ENCODE results near the gene MINK1. TPM values are rescaled to one million over a fixed set of nuclear protein-coding genes. Genes with fewer than 3 reads are reported as not detected.
A peak's percentile ranks its signal among the peaks of the same experiment; 100 is the strongest.
"Not testable (repeated sequence)": the region's sequence is repeated elsewhere in the genome, so short reads cannot be mapped to it uniquely, and the experiment has no call there.

MINK1 gene
- total RNA-seq, 1 donor from 2014 or later, result 13.0 TPM

DNA sequence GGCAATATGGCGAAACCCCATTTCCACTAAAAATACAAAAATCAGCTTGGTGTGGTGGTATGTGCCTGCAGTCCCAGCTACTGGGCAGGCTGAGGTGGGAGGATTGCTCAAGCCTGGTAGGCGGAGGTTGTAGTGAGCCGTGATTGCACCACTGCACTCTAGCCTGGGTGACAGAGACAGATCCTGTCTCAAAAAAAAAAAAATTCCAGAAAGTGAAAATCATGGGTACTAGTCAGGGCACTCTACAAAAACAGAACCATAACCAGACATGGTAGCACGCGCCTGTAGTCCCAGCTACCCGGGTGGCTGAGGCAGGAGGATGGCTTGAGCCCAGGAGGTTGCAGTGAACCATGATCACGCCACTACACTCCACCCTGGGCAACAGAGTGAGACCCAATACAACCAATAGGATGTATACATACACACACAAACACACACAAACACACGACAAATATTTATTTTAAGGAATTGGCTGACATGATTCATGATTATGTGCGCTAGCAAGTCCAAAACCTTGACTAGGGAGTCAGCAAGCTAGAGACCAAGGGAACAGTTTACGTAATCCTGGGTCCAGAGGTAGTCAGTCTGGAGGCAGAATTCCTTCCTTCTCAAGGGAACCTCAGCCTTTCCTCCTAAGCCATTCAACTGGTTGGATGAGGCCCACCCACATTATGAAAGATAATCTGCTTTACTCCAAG, 87.4 kb downstream of the MINK1 start:
- no peak overlapping the region for H3K27ac ChIP-seq (ENCODE audit: low read depth, low read length)

DNA sequence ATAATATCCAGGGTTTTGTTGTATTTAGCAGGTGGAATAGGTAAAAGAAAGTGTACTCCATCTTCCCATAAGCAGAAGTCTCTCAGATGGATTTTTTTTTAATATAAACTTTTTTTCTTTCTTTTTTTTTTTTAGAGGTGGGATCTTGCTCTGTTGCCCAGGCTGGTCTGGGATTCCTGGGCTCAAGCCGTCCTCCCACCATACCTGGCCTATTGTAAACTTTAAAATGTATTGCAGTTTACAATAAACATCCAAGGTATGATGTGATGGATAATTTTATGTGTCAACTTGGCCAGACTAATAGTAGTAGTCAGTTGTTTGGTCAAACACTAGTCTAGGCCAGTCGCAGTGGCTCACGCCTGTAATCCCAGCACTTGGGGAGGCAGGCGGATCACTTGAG, 88.2 kb downstream of the MINK1 start:
- H3K36me3 ChIP-seq (ENCODE audit: control insufficient read depth in 3 of 3, insufficient read depth in 3 of 3, low read length in 3 of 3), result no peaks in the 10 kb centered on the region
- H3K9ac ChIP-seq (ENCODE audit: low read depth in 1 of 3, low read length in 3 of 3), result no peak overlapping the region
- H3K4me3 ChIP-seq (ENCODE audit: low read length in 3 of 3), result no peak overlapping the region
- H3K27ac ChIP-seq (ENCODE audit: low read depth, low read length), result no peak overlapping the region
- H3K9me3 ChIP-seq (ENCODE audit: control insufficient read depth in 3 of 3, low read length in 3 of 3), result no peaks in the 10 kb centered on the region
- no peaks in the 10 kb centered on the region for H3K4me1 ChIP-seq (ENCODE audit: control insufficient read depth in 3 of 3, insufficient read depth in 3 of 3, low read length in 3 of 3)
- H3K27me3 ChIP-seq (ENCODE audit: control insufficient read depth in 3 of 3, insufficient read depth in 3 of 3, low read length in 3 of 3), result no peaks in the 10 kb centered on the region

More for the DNA sequence above, 87.4 kb downstream of the MINK1 start:
- Histone ChIP-seq H3K4me3 (ENCODE audit: low read length in 3 of 3) (no peak overlapping the region), H3K4me1 (ENCODE audit: control insufficient read depth in 3 of 3, insufficient read depth in 3 of 3, low read length in 3 of 3) (no peaks in the 10 kb centered on the region), H3K27me3 (ENCODE audit: control insufficient read depth in 3 of 3, insufficient read depth in 3 of 3, low read length in 3 of 3) (no peaks in the 10 kb centered on the region), H3K36me3 (ENCODE audit: control insufficient read depth in 3 of 3, insufficient read depth in 3 of 3, low read length in 3 of 3) (no peaks in the 10 kb centered on the region), H3K9me3 (ENCODE audit: control insufficient read depth in 3 of 3, low read length in 3 of 3) (no peaks in the 10 kb centered on the region), H3K9ac (ENCODE audit: low read depth in 1 of 3, low read length in 3 of 3) (no peak overlapping the region)

DNA sequence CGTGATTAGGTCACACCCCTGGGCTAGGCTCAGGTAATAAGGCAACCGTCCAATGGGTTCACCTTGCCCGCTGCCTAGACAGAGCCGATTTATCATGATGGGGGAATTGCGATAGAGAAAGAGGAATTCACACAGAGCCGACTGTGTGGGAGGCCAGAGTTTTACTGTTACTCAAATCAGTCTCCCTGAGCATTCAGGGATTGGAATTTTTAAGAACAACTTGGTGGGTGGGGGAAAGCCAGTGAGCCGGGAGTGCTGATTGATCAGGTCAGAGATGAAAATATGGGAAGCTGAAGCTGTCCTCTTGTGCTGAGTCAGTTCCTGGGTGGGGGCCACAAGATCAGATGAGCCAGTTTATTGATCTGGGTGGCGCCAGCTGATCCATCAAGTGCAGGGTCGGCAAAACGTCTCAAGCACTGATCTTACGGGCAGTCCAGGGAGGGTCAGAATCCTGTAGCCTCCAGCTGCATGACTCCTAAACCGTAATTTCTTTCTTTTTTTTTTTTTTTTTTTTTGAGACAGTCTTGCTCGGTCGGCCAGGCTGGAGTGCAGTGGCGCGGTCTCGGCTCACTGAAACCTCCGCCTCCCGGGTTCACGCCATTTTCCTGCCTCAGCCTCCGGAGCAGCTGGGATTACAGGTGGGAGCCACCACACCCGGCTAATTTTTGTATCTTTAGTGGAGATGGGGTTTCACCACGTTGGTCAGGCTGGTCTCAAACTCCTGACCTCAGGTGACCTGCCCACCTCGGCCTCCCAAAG, 93.6 kb downstream of the MINK1 start:
- H3K4me3 ChIP-seq (ENCODE audit: low read length in 3 of 3); H3K27me3 ChIP-seq (ENCODE audit: control insufficient read depth in 3 of 3, insufficient read depth in 3 of 3, low read length in 3 of 3); H3K9me3 ChIP-seq (ENCODE audit: control insufficient read depth in 3 of 3, low read length in 3 of 3); H3K9ac ChIP-seq (ENCODE audit: low read depth in 1 of 3, low read length in 3 of 3); H3K36me3 ChIP-seq (ENCODE audit: control insufficient read depth in 3 of 3, insufficient read depth in 3 of 3, low read length in 3 of 3); H3K27ac ChIP-seq (ENCODE audit: low read depth, low read length); H3K4me1 ChIP-seq (ENCODE audit: control insufficient read depth in 3 of 3, insufficient read depth in 3 of 3, low read length in 3 of 3): not testable (repeated sequence)

DNA sequence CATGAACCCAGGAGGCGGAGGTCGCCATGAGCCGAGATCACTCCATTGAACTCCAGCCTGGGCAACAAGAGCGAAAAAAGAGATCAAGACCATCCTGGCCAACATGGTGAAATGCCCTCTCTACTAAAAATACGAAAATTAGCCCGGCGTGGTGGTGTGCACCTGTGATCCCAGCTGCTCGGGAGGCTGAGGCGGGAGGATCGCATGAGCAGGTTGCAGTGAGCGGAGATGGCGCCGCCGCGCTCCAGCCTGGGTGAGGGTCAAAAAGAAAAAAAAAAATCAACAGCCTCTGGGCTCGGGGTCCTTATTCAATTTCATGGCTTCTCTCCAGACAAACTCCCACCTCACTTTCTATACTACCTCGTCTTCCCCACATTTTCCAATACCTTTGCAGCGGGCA, 95.7 kb downstream of the MINK1 start:
- Histone ChIP-seq H3K27ac (ENCODE audit: low read depth, low read length) (no peak overlapping the region), H3K36me3 (ENCODE audit: control insufficient read depth in 3 of 3, insufficient read depth in 3 of 3, low read length in 3 of 3) (peaks cover 0 to 4% (median 3%) of the 10 kb centered on the region in 3 donors), H3K4me3 (ENCODE audit: low read length in 3 of 3) (no peak overlapping the region), H3K27me3 (ENCODE audit: control insufficient read depth in 3 of 3, insufficient read depth in 3 of 3, low read length in 3 of 3) (no peaks in the 10 kb centered on the region), H3K4me1 (ENCODE audit: control insufficient read depth in 3 of 3, insufficient read depth in 3 of 3, low read length in 3 of 3) (peaks cover under 1 to 3% (median under 1%) of the 10 kb centered on the region in 3 donors), H3K9me3 (ENCODE audit: control insufficient read depth in 3 of 3, low read length in 3 of 3) (no peaks in the 10 kb centered on the region), H3K9ac (ENCODE audit: low read depth in 1 of 3, low read length in 3 of 3) (no peak overlapping the region)

DNA sequence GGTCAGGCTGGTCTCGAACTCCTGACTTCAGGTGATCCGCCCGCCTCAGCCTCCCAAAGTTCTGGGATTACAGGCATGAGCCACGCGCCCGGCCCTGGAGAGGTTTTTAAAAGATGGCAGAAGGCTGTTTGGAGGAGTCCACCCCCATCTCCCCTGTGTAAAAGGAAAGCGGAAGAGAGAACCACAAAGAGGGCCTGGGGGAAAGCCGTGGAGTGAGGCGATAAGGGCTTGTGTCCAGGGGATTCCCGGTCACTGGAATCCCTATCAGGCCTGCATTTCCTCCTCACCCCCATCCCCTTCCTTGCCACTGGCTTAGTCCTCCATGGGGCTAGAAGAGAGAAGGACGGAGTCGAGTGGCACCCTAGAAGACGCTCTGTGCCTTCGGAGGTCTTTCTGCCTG, 98.8 kb downstream of the MINK1 start, which contains the start of gene GP1BA:
Gene GP1BA (plus strand): TSS at position 315 of the 400 bp plus-strand sequence. CDS start 328 bp downstream, outside the sequence.
- no peaks in the 10 kb centered on the region for H3K9me3 ChIP-seq (ENCODE audit: control insufficient read depth in 3 of 3, low read length in 3 of 3)
- no peaks in the 10 kb centered on the region for H3K27me3 ChIP-seq (ENCODE audit: control insufficient read depth in 3 of 3, insufficient read depth in 3 of 3, low read length in 3 of 3)
- no peak within 1 kb of the TSS for H3K9ac ChIP-seq (ENCODE audit: low read depth in 1 of 3, low read length in 3 of 3)
- H3K36me3 ChIP-seq (ENCODE audit: control insufficient read depth in 3 of 3, insufficient read depth in 3 of 3, low read length in 3 of 3), result peaks cover 5 to 14% (median 13%) of the 10 kb centered on the region in 3 donors
- no peak within 1 kb of the TSS for H3K4me3 ChIP-seq (ENCODE audit: low read length in 3 of 3)
- no peak within 1 kb of the TSS for H3K27ac ChIP-seq (ENCODE audit: low read depth, low read length)
- peaks cover 24 to 28% (median 26%) of the 10 kb centered on the region in 3 donors for H3K4me1 ChIP-seq (ENCODE audit: control insufficient read depth in 3 of 3, insufficient read depth in 3 of 3, low read length in 3 of 3)

DNA sequence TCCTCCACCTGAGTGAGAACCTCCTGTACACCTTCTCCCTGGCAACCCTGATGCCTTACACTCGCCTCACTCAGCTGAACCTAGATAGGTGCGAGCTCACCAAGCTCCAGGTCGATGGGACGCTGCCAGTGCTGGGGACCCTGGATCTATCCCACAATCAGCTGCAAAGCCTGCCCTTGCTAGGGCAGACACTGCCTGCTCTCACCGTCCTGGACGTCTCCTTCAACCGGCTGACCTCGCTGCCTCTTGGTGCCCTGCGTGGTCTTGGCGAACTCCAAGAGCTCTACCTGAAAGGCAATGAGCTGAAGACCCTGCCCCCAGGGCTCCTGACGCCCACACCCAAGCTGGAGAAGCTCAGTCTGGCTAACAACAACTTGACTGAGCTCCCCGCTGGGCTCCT, 99.6 kb downstream of the MINK1 start:
- Histone ChIP-seq H3K9ac (ENCODE audit: low read depth in 1 of 3, low read length in 3 of 3) (no peak overlapping the region), H3K4me1 (ENCODE audit: control insufficient read depth in 3 of 3, insufficient read depth in 3 of 3, low read length in 3 of 3) (peaks cover 32 to 35% (median 34%) of the 10 kb centered on the region in 3 donors), H3K4me3 (ENCODE audit: low read length in 3 of 3) (no peak overlapping the region), H3K27ac (ENCODE audit: low read depth, low read length) (no peak overlapping the region), H3K27me3 (ENCODE audit: control insufficient read depth in 3 of 3, insufficient read depth in 3 of 3, low read length in 3 of 3) (no peaks in the 10 kb centered on the region), H3K36me3 (ENCODE audit: control insufficient read depth in 3 of 3, insufficient read depth in 3 of 3, low read length in 3 of 3) (peaks cover 12 to 22% (median 21%) of the 10 kb centered on the region in 3 donors), H3K9me3 (ENCODE audit: control insufficient read depth in 3 of 3, low read length in 3 of 3) (no peaks in the 10 kb centered on the region)

DNA sequence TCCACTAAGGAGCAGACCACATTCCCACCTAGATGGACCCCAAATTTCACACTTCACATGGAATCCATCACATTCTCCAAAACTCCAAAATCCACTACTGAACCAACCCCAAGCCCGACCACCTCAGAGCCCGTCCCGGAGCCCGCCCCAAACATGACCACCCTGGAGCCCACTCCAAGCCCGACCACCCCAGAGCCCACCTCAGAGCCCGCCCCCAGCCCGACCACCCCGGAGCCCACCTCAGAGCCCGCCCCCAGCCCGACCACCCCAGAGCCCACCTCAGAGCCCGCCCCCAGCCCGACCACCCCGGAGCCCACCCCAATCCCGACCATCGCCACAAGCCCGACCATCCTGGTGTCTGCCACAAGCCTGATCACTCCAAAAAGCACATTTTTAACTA, 100.5 kb downstream of the MINK1 start:
- Histone ChIP-seq H3K4me3 (ENCODE audit: low read length in 3 of 3) (no peak overlapping the region), H3K4me1 (ENCODE audit: control insufficient read depth in 3 of 3, insufficient read depth in 3 of 3, low read length in 3 of 3) (peaks cover 41 to 44% (median 43%) of the 10 kb centered on the region in 3 donors), H3K27me3 (ENCODE audit: control insufficient read depth in 3 of 3, insufficient read depth in 3 of 3, low read length in 3 of 3) (no peaks in the 10 kb centered on the region), H3K27ac (ENCODE audit: low read depth, low read length) (no peak overlapping the region), H3K9me3 (ENCODE audit: control insufficient read depth in 3 of 3, low read length in 3 of 3) (no peaks in the 10 kb centered on the region), H3K9ac (ENCODE audit: low read depth in 1 of 3, low read length in 3 of 3) (peak overlapping the region in 1 of 3 donors; percentile 60), H3K36me3 (ENCODE audit: control insufficient read depth in 3 of 3, insufficient read depth in 3 of 3, low read length in 3 of 3) (peaks cover 19 to 30% (median 29%) of the 10 kb centered on the region in 3 donors)

DNA sequence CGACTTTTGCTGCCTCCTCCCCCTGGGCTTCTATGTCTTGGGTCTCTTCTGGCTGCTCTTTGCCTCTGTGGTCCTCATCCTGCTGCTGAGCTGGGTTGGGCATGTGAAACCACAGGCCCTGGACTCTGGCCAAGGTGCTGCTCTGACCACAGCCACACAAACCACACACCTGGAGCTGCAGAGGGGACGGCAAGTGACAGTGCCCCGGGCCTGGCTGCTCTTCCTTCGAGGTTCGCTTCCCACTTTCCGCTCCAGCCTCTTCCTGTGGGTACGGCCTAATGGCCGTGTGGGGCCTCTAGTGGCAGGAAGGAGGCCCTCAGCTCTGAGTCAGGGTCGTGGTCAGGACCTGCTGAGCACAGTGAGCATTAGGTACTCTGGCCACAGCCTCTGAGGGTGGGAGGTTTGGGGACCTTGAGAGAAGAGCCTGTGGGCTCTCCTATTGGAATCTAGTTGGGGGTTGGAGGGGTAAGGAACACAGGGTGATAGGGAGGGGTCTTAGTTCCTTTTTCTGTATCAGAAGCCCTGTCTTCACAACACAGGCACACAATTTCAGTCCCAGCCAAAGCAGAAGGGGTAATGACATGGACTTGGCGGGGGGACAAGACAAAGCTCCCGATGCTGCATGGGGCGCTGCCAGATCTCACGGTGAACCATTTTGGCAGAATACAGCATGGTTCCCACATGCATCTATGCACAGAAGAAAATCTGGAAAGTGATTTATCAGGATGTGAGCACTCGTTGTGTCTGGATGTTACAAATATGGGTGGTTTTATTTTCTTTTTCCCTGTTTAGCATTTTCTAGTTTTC, 101.2 kb downstream of the MINK1 start:
- Histone ChIP-seq H3K36me3 (ENCODE audit: control insufficient read depth in 3 of 3, insufficient read depth in 3 of 3, low read length in 3 of 3) (peaks cover 19 to 35% (median 30%) of the 10 kb centered on the region in 3 donors), H3K9me3 (ENCODE audit: control insufficient read depth in 3 of 3, low read length in 3 of 3) (no peaks in the 10 kb centered on the region), H3K27me3 (ENCODE audit: control insufficient read depth in 3 of 3, insufficient read depth in 3 of 3, low read length in 3 of 3) (no peaks in the 10 kb centered on the region), H3K27ac (ENCODE audit: low read depth, low read length) (no peak overlapping the region), H3K9ac (ENCODE audit: low read depth in 1 of 3, low read length in 3 of 3) (peak overlapping the region; percentile 36 to 60 (median 58)), H3K4me3 (ENCODE audit: low read length in 3 of 3) (no peak overlapping the region), H3K4me1 (ENCODE audit: control insufficient read depth in 3 of 3, insufficient read depth in 3 of 3, low read length in 3 of 3) (peaks cover 48 to 52% (median 50%) of the 10 kb centered on the region in 3 donors)

DNA sequence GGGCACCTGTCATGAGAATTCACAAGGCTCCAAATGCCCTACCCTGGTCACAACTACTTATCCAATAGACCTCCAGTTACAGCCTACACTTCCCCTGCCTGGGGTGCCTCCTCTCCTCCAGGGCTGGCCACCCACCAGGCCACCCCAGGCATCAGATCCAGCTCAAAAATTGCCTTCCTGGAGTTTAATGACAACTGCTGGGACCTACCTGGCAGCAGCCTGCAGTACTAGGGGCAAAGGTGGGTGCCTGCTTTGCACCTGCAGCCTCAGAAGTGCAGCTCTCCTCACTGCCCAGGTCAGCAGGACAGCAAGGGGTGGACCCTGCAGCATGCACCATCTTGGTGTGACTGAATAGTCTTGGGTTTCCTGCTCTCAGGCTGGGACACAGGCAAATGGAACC, 102.5 kb downstream of the MINK1 start:
- H3K27ac ChIP-seq (ENCODE audit: low read depth, low read length), result no peak overlapping the region
- H3K27me3 ChIP-seq (ENCODE audit: control insufficient read depth in 3 of 3, insufficient read depth in 3 of 3, low read length in 3 of 3), result no peaks in the 10 kb centered on the region
- H3K4me1 ChIP-seq (ENCODE audit: control insufficient read depth in 3 of 3, insufficient read depth in 3 of 3, low read length in 3 of 3), result peaks cover 50 to 56% (median 54%) of the 10 kb centered on the region in 3 donors
- peaks cover 19 to 34% (median 29%) of the 10 kb centered on the region in 3 donors for H3K36me3 ChIP-seq (ENCODE audit: control insufficient read depth in 3 of 3, insufficient read depth in 3 of 3, low read length in 3 of 3)
- H3K4me3 ChIP-seq (ENCODE audit: low read length in 3 of 3), result no peak overlapping the region
- no peaks in the 10 kb centered on the region for H3K9me3 ChIP-seq (ENCODE audit: control insufficient read depth in 3 of 3, low read length in 3 of 3)
- peak overlapping the region in 1 of 3 donors; percentile 99 for H3K9ac ChIP-seq (ENCODE audit: low read depth in 1 of 3, low read length in 3 of 3)
